ENCODE results near the gene SAMSN1.

- TF ChIP-seq, protein P1, sequence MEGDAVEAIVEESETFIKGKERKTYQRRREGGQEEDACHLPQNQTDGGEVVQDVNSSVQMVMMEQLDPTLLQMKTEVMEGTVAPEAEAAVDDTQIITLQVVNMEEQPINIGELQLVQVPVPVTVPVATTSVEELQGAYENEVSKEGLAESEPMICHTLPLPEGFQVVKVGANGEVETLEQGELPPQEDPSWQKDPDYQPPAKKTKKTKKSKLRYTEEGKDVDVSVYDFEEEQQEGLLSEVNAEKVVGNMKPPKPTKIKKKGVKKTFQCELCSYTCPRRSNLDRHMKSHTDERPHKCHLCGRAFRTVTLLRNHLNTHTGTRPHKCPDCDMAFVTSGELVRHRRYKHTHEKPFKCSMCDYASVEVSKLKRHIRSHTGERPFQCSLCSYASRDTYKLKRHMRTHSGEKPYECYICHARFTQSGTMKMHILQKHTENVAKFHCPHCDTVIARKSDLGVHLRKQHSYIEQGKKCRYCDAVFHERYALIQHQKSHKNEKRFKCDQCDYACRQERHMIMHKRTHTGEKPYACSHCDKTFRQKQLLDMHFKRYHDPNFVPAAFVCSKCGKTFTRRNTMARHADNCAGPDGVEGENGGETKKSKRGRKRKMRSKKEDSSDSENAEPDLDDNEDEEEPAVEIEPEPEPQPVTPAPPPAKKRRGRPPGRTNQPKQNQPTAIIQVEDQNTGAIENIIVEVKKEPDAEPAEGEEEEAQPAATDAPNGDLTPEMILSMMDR (IDR thresholded peaks at IDR 0.05) = no peak
- TF ChIP-seq POLR2A (IDR thresholded peaks at IDR 0.05; ENCODE audit: low read depth) = no peak
These were observed 110.7 kb downstream of the SAMSN1 start for GRCh38 chr21:14435423-14435822.
